Measurements from ENCODE around the gene FGF5.

- TF ChIP-seq CTCF (CRISPR knock-in tag; IDR thresholded peaks at IDR 0.05) (no peak), ZNF382 (CRISPR knock-in tag; IDR thresholded peaks at IDR 0.05; ENCODE audit: borderline replicate concordance) (no peak), TFDP2 (CRISPR knock-in tag; IDR thresholded peaks at IDR 0.05) (no peak), TCF7 (IDR thresholded peaks at IDR 0.05; ENCODE audit: low read depth) (no peak), ZFP37 (CRISPR knock-in tag; IDR thresholded peaks at IDR 0.05; ENCODE audit: borderline replicate concordance) (no peak)
Observed at GRCh38 chr4:80235451-80235850, 31.0 kb upstream of the FGF5 start.
